Measurements from ENCODE around the gene SOHLH1.

SOHLH1 gene

GRCh38 chr9:135722365-135722764 lies 23.1 kb upstream of the SOHLH1 start:
- Histone ChIP-seq H3K9me3 (ENCODE audit: low read length) (no peaks in the 10 kb centered on the region), H2AFZ (ENCODE audit: low read depth, low read length) (no peak overlapping the region), H3K27me3 (ENCODE audit: insufficient read depth, low read length) (peaks cover 50% of the 10 kb centered on the region), H3K4me1 (ENCODE audit: insufficient read depth, low read length) (no peaks in the 10 kb centered on the region), H3K4me3 (ENCODE audit: low read length) (no peak overlapping the region), H3K36me3 (ENCODE audit: insufficient read depth, low read length) (no peaks in the 10 kb centered on the region)

- no peaks in the 10 kb centered on the region for H3K36me3 ChIP-seq (ENCODE audit: insufficient read depth, low read length)
- no peaks in the 10 kb centered on the region for H3K4me1 ChIP-seq (ENCODE audit: insufficient read depth, low read length)
- no peaks in the 10 kb centered on the region for H3K9me3 ChIP-seq (ENCODE audit: low read length)
- H2AFZ ChIP-seq (ENCODE audit: low read depth, low read length) = no peak overlapping the region
- no peak overlapping the region for H3K4me3 ChIP-seq (ENCODE audit: low read length)
- peaks cover 75% of the 10 kb centered on the region for H3K27me3 ChIP-seq (ENCODE audit: insufficient read depth, low read length)
Measured at GRCh38 chr9:135719472-135719871, 20.2 kb upstream of the SOHLH1 start.

- no peak overlapping the region for H3K4me3 ChIP-seq (ENCODE audit: low read length)
- H3K36me3 ChIP-seq (ENCODE audit: insufficient read depth, low read length) = no peaks in the 10 kb centered on the region
- H3K4me1 ChIP-seq (ENCODE audit: insufficient read depth, low read length) = no peaks in the 10 kb centered on the region
- H3K9me3 ChIP-seq (ENCODE audit: low read length) = no peaks in the 10 kb centered on the region
- peaks cover 80% of the 10 kb centered on the region for H3K27me3 ChIP-seq (ENCODE audit: insufficient read depth, low read length)
- H2AFZ ChIP-seq (ENCODE audit: low read depth, low read length) = no peak overlapping the region
Measured at GRCh38 chr9:135718616-135719015, 19.3 kb upstream of the SOHLH1 start.

- no peak overlapping the region for H3K4me3 ChIP-seq (ENCODE audit: low read length)
- H3K27me3 ChIP-seq (ENCODE audit: insufficient read depth, low read length) = peaks cover 91% of the 10 kb centered on the region
- no peaks in the 10 kb centered on the region for H3K36me3 ChIP-seq (ENCODE audit: insufficient read depth, low read length)
- H2AFZ ChIP-seq (ENCODE audit: low read depth, low read length) = no peak overlapping the region
- no peaks in the 10 kb centered on the region for H3K9me3 ChIP-seq (ENCODE audit: low read length)
- no peaks in the 10 kb centered on the region for H3K4me1 ChIP-seq (ENCODE audit: insufficient read depth, low read length)
Measured at GRCh38 chr9:135717410-135717809, 18.1 kb upstream of the SOHLH1 start.

- H3K36me3 ChIP-seq (ENCODE audit: insufficient read depth, low read length) = no peaks in the 10 kb centered on the region
- H3K9me3 ChIP-seq (ENCODE audit: low read length) = no peaks in the 10 kb centered on the region
- H3K4me1 ChIP-seq (ENCODE audit: insufficient read depth, low read length) = no peaks in the 10 kb centered on the region
- no peak overlapping the region for H3K4me3 ChIP-seq (ENCODE audit: low read length)
- peaks cover 92% of the 10 kb centered on the region for H3K27me3 ChIP-seq (ENCODE audit: insufficient read depth, low read length)
- no peak overlapping the region for H2AFZ ChIP-seq (ENCODE audit: low read depth, low read length)
Measured at GRCh38 chr9:135716045-135716444, 16.8 kb upstream of the SOHLH1 start.

GRCh38 chr9:135715056-135715595 lies 15.8 kb upstream of the SOHLH1 start:
- Histone ChIP-seq H3K36me3 (ENCODE audit: insufficient read depth, low read length) (no peaks in the 10 kb centered on the region), H3K4me3 (ENCODE audit: low read length) (no peak overlapping the region), H3K4me1 (ENCODE audit: insufficient read depth, low read length) (no peaks in the 10 kb centered on the region), H3K27me3 (ENCODE audit: insufficient read depth, low read length) (peaks cover 87% of the 10 kb centered on the region), H2AFZ (ENCODE audit: low read depth, low read length) (no peak overlapping the region), H3K9me3 (ENCODE audit: low read length) (no peaks in the 10 kb centered on the region)

- Histone ChIP-seq H3K4me3 (ENCODE audit: low read length) (peak overlapping the region; percentile 14), H3K27me3 (ENCODE audit: insufficient read depth, low read length) (peaks cover 84% of the 10 kb centered on the region), H3K9me3 (ENCODE audit: low read length) (no peaks in the 10 kb centered on the region), H3K4me1 (ENCODE audit: insufficient read depth, low read length) (no peaks in the 10 kb centered on the region), H3K36me3 (ENCODE audit: insufficient read depth, low read length) (no peaks in the 10 kb centered on the region), H2AFZ (ENCODE audit: low read depth, low read length) (no peak overlapping the region)
Measured at GRCh38 chr9:135714242-135715055, 15.2 kb upstream of the SOHLH1 start.

- no peaks in the 10 kb centered on the region for H3K9me3 ChIP-seq (ENCODE audit: low read length)
- H3K27me3 ChIP-seq (ENCODE audit: insufficient read depth, low read length) = peaks cover 78% of the 10 kb centered on the region
- no peaks in the 10 kb centered on the region for H3K36me3 ChIP-seq (ENCODE audit: insufficient read depth, low read length)
- no peak overlapping the region for H3K4me3 ChIP-seq (ENCODE audit: low read length)
- no peaks in the 10 kb centered on the region for H3K4me1 ChIP-seq (ENCODE audit: insufficient read depth, low read length)
- no peak overlapping the region for H2AFZ ChIP-seq (ENCODE audit: low read depth, low read length)
Measured at GRCh38 chr9:135712613-135713295, 13.5 kb upstream of the SOHLH1 start.

GRCh38 chr9:135711881-135712280 lies 12.6 kb upstream of the SOHLH1 start:
- Histone ChIP-seq H3K4me3 (ENCODE audit: low read length) (no peak overlapping the region), H3K36me3 (ENCODE audit: insufficient read depth, low read length) (no peaks in the 10 kb centered on the region), H3K9me3 (ENCODE audit: low read length) (no peaks in the 10 kb centered on the region), H2AFZ (ENCODE audit: low read depth, low read length) (no peak overlapping the region), H3K4me1 (ENCODE audit: insufficient read depth, low read length) (no peaks in the 10 kb centered on the region), H3K27me3 (ENCODE audit: insufficient read depth, low read length) (peaks cover 73% of the 10 kb centered on the region)

- H3K4me1 ChIP-seq (ENCODE audit: insufficient read depth, low read length) = no peaks in the 10 kb centered on the region
- no peaks in the 10 kb centered on the region for H3K9me3 ChIP-seq (ENCODE audit: low read length)
- no peaks in the 10 kb centered on the region for H3K36me3 ChIP-seq (ENCODE audit: insufficient read depth, low read length)
- no peak overlapping the region for H3K4me3 ChIP-seq (ENCODE audit: low read length)
- peaks cover 74% of the 10 kb centered on the region for H3K27me3 ChIP-seq (ENCODE audit: insufficient read depth, low read length)
- no peak overlapping the region for H2AFZ ChIP-seq (ENCODE audit: low read depth, low read length)
Measured at GRCh38 chr9:135711391-135711790, 12.1 kb upstream of the SOHLH1 start.

GRCh38 chr9:135708164-135708563 lies 8.9 kb upstream of the SOHLH1 start:
- no peak overlapping the region for H3K4me3 ChIP-seq (ENCODE audit: low read length)
- no peaks in the 10 kb centered on the region for H3K4me1 ChIP-seq (ENCODE audit: insufficient read depth, low read length)
- H3K9me3 ChIP-seq (ENCODE audit: low read length) = no peaks in the 10 kb centered on the region
- H3K27me3 ChIP-seq (ENCODE audit: insufficient read depth, low read length) = peaks cover 79% of the 10 kb centered on the region
- H3K36me3 ChIP-seq (ENCODE audit: insufficient read depth, low read length) = no peaks in the 10 kb centered on the region
- H2AFZ ChIP-seq (ENCODE audit: low read depth, low read length) = no peak overlapping the region

GRCh38 chr9:135707252-135708138 lies 8.2 kb upstream of the SOHLH1 start:
- Histone ChIP-seq H3K4me1 (ENCODE audit: insufficient read depth, low read length) (no peaks in the 10 kb centered on the region), H2AFZ (ENCODE audit: low read depth, low read length) (no peak overlapping the region), H3K9me3 (ENCODE audit: low read length) (no peaks in the 10 kb centered on the region), H3K27me3 (ENCODE audit: insufficient read depth, low read length) (peaks cover 78% of the 10 kb centered on the region), H3K4me3 (ENCODE audit: low read length) (no peak overlapping the region), H3K36me3 (ENCODE audit: insufficient read depth, low read length) (no peaks in the 10 kb centered on the region)

GRCh38 chr9:135706288-135706687 lies 7.0 kb upstream of the SOHLH1 start:
- Histone ChIP-seq H3K9me3 (ENCODE audit: low read length) (no peaks in the 10 kb centered on the region), H3K4me1 (ENCODE audit: insufficient read depth, low read length) (no peaks in the 10 kb centered on the region), H3K36me3 (ENCODE audit: insufficient read depth, low read length) (no peaks in the 10 kb centered on the region), H2AFZ (ENCODE audit: low read depth, low read length) (no peak overlapping the region), H3K4me3 (ENCODE audit: low read length) (no peak overlapping the region), H3K27me3 (ENCODE audit: insufficient read depth, low read length) (peaks cover 69% of the 10 kb centered on the region)
